Activated CD4-positive, alpha-beta T cell treated with anti-CD3 and anti-CD28 coated beads for 1 hour (primary cell): ENCODE data around the gene NOXRED1.
"Not testable (repeated sequence)": the region's sequence is repeated elsewhere in the genome, so short reads cannot be mapped to it uniquely, and the experiment has no call there.

ENCODE experiments used
- DNase-seq: peaks from one replicate; pipeline ENCODE4 v3.0.0-alpha.2; 2020

The NOXRED1 gene, protein sequence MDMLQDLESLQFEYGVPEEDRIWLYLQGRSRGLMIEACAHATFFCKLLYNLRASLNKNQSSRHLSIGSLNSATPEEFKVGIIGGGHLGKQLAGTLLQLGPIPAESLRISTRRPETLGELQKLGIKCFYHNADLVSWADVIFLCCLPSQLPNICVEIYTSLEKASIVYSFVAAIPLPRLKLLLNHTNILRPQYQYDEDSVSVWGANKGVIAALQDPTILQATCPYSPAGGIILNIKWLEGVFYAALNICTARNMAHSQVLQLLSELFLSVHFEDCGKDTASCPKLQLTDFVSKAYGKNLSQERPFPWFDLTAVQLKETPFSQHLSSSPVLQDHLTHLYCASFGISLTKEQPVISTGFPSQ

DNA sequence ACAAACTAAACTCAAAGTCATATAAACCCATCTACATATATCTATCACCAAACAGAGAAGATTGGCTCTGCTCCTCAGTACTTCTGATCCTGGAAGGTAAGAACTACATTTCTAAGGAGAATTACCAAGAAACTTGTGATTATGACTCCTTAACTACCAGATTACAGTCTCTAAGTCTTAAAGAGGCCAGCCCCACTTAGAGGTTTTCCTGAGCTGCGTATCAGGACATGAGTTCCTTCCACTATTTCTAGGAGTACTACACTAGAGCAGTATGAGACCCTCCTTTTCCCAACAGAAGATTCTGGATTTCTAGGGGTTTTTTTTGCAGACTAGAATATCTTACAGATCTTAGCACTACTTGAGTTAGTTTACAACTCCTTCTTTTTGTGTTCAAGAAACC lies at the start of gene NOXRED1:
NOXRED1 (minus strand) TSS at position 101 of the 400 bp plus-strand sequence. CDS start 634 bp downstream, outside the sequence.
- DNase-seq, result no peak

DNA sequence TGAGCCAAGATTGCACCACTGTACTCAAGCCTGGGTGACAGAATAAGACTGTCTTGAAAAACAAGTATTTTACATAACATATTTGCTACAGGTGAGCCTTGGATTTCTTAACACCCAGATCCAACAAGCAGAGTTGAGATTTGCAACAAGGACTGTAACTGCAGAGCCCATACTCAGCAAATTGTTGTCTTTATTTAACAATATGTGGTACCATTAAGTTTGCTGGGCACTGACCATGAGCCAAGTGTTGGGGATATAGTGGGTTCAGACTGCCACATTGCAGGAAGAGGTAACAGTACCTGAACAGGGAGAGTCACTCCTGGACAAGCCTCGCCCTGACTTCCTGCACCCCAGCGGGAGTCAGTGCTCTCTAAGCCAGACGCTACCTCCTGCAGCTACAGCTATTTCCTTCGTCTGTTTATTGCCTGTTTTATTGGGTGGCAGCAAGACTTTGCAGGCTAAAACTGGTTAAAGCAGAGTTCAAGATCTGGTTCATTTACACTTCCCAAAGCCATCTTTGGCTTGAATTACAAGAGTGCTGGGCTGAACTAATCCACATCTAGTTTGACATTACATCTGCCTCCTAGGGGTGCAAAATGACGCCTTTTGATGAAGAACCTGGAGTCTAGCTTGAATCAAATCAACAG lies 47.0 kb upstream of the NOXRED1 start:
- DNase-seq, result no peak

DNA sequence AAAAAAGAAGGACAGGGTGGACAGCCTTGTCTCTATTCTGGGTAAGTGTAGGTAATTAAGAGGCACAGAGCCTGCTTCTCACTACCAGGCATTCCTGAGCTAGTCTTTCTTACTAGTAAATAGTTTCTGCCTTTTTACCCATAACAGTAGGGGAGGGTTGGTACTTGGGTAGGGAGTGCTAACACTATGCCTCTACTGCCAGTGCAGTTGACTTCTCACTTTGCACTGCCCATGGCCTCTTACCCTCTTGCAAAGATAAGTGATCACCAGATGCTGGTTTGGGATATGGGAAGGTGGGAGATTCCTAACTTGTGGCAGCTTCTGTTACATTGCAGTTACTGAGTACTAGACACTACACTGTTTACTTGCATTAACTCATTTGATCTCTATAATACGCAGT lies 46.2 kb upstream of the NOXRED1 start:
- no peak for DNase-seq

DNA sequence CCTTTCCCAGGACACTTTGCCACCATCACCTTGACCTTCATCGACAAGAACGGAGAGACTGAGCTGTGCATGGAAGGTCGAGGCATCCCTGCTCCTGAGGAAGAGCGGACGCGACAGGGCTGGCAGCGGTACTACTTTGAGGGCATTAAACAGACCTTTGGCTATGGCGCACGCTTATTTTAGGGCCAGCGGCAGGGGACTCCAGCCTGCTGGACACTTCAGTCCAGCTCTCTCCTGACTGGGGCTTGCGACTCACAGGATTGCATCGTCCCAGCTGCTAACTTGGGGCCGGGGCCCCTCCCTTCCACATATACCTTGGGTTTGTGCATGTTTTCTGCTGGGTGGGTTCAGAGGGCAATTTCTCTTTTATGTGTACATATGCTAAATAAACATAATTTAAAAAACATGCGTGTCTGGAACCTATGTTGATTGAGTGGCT lies 45.8 kb upstream of the NOXRED1 start:
- no peak for DNase-seq

DNA sequence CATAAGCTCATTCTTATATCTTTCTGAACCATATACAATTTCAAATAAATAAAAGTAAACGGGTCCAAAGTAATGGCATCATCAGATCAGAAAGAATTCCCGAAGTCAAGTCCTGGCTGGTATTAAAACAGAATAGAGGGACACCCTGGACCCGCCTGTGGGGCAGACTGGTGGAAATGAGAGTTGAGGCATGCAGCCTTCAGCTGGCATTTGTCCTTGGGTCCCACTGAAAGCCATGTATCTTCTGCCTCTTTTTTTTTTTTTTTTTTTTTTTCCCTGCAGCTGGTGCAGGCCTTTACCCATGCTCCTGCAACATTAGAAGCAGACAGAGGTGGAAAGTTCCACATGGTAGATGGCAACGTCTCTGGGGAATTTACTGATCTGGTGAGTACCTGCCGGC lies 44.5 kb upstream of the NOXRED1 start:
- DNase-seq, result no peak

DNA sequence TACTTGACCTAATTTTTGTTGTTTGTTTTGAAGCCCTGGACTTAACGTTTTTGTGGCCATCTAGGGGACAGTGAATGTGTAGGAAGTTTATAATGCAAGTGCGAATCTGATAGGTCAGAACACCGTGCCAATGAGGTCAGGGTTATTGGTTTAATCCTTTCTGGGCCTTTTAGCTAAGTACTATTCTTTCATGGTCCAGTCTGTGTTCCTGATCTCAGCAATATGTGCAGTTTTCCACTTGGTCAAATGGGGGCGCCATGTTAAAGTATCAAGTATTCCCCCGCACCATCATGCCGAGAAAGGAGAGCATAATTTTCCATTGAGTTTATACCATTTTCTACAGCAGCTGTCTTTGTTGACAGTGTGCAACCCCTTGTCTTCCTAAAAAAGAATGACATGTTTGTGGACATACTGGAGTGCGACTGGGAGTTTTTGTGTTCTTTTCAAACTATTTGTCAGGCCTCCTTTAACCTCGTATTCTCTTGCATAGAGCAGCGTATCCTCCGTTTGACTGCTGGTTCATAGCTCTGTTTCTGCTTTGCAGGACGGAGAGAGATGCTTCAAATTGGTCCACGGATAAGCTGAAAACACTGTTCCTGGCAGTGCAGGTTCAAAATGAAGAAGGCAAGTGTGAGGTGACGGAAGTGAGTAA lies 35.9 kb upstream of the NOXRED1 start:
- peak; percentile 22 for DNase-seq

DNA sequence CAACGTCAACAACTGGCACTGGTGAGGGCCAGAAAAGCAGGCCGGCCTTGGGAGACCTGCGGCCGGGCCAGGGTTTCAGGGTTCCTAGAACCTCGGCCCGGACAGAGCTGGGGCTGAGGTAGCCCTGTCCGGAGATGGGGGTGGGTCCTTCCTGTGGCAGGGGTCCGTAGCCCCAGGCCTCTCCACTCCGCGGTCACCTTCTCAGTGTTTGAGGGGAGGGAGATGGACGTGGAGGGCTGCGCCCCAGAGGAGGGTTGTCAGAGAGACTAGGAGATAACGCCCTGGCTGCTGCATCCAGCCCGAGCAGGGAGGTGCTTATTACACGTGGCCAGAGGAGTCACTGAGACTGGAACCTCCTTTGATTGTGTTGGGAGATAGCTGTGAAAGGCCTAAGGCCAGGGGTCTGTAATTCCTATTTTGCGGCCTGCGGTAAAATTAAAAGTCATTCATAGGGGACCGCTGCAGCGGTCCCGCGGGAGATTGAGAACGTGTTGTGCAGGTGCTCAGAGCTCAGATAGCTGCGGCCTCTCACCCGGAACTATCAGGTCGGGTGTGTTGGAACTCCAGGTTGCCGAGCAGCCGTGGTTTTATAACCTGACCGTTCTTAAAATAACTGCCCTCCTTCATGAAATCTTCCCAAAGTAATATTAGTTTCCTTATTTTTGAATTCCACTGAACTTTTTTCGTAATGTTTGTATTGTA lies 35.1 kb upstream of the NOXRED1 start:
- no peak for DNase-seq

DNA sequence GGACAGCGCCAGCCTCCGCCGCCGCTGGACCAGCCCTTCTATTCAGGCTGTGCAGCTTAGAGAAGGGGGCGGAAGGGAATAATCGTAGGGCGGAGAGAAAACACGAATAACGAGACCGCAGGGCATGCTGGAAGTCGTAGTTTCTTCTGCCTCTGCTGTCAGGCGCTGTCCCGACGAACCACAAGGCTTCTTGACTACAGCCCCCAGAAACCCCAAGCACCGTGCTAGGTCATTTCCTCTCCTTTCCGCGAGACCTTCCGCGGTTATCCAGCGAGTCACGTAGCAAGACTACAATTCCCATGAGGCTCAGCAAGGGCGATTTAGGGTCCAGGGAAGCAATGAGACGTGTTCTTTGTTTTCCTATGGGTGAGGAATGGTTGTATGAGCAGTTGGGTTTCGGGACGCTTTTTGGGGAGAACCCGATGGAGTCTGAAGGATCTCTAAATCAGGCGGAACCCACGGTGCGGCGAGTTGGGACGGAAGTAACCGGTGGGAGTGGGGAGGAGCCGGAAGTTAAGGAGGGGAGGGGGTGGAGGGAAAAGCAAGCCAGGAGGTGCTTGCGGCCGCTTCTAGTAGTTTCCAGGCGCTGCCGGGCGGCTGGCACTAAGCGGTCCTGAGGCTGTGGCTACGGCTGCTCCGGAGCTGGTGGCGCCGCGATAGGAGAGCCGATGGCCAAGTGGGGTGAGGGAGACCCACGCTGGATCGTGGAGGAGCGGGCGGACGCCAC lies 34.4 kb upstream of the NOXRED1 start, which contains the start of the genes AHSA1 and VIPAS39:
AHSA1 (plus strand) TSS at position 572 of the 727 bp plus-strand sequence; CDS start at position 669, 97 bp downstream.
VIPAS39 (minus strand) TSS at position 80 of the 727 bp plus-strand sequence. CDS start 3,499 bp downstream, outside the sequence.
- DNase-seq, result peak; percentile 88

DNA sequence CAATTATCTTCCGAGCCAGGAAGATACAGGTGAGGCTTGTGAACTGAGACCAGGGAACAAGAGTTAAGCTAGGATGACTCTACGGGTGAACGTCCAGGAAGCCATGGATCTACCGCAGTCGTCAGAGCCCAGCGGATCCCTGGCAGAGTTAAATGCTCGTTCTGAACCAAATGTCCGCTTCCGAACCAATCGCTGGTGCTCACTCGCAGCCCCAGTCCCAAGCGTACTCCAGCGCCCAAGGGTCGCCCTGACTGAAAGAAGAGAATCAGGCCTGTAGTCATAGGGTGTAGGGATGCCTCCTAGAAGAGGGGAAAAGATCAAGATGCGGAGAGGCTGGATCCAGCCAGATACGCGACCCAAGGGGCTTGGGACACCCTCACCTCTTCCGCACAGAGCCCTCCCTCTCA lies 33.8 kb upstream of the NOXRED1 start:
- DNase-seq, result no peak

DNA sequence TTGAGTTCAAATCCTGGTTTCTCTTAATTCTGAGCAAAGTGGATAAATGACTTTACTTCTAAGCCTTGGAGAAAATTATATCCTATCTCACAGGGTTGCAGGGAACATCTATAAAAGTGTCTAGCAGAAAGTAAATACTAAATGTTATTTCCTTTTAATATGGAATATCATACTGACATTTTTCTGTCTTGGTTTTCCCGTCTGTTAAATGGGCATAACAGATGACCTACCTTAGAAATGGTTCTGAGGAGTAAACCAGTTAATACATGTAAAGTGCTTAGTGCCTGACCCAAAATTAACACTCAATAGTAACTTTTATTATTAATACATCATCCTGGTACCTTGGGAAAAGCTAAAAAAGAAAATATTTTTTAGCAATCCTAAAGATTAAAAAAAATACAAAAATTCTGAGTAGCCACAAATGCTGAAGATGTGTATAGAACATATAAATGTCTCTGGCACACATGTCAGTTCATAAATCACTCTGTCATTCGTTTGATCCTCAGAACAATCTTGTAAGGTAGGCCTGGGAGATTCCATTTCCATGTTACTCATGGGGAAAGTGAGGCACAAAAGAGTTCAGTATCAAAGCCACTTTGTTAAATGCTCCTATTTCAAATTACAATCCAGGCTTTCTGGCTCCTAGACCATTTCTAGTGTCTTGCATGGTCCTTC lies 32.8 kb upstream of the NOXRED1 start:
- no peak for DNase-seq

DNA sequence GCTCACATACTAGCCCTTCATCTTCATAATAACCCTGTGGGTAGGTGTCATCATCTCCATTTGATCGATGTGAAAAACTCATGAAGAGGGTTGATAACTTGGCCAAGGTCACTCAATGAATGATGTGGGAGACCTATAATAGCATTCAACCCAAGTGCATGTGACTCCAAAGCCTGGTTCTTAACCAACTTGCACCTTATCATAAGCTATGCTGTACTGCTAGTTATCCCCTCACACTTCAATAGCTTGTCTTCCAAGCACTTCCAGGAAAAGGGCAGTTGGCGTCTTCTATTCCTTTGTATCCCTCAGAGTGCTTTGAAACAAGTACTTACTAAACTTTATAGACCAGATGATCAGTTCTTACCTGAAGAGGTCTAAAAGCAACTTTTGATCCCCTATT lies 18.9 kb upstream of the NOXRED1 start:
- DNase-seq, result no peak

DNA sequence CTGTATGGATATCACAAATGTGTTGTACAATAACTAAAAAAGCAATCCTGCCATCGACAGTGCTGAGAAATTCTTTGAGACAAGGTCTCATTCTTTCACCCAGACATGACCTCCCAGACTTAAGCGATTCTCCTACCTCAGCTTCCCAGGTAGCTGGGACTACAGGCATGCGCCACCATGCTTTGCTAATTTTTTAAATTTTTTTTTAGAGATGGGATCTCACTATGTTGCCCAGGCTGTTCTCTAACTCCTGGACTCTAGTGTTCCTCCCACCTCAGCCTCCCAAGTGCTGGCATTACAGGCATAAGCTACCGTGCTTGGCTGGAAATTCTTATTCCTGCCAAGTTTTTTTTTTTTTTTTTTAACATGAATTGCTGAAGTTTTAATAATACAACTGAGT lies 16.5 kb upstream of the NOXRED1 start:
- no peak for DNase-seq

DNA sequence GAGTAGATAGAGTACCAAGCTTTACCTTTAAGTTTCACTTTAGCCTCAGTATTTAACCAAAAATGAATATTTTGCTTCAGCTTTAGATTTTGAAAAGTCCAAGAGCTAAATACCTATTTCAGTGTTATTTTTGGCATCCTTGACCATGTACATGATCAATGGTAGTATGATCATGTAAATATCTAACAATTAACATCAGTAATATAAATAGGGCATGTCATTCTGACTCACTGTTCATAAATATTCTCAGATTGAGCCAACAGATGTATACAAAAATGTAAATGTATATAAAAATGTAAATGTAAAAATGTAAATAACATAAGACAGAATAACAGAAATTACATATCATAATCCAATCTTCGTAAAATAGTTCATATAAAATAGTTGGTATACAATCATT lies 15.3 kb upstream of the NOXRED1 start:
- no peak for DNase-seq

DNA sequence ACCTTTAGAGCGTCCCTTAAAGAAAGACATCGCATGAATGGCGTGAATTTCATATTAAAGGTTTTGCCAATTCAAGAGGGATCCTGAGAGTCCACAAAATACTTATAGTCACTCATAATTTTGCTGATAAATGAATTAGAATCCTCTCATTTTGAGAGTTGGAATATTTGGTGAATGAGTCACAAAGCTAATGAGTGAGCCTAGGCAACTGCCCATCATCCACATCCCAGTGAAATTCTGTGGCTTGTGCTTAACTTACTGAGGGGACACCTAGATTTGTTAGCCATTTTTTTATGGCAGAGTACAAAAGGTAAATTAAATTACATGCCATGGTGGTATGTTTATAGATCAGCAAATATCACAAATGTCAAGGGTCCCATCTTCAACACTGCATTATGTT lies 12.7 kb upstream of the NOXRED1 start:
- DNase-seq, result no peak

DNA sequence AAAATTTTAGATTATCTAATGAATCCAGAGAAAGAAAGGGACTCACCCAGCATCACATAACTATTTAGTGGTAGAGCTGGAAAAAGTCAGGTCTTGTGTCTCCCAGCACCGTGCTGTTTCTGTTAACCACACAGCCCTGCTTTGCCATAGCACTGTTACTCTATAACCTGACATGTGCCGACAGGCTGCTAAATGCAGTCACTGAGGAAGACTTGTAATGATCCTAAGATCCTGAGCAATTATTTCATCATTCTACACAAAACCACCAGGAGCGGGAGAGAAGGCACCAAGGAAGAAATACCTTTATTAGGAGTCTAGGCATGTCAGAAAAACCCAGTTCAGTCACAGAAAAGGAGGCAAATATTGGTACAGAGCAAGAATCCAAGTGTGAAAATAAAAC lies 3.1 kb upstream of the NOXRED1 start:
- no peak for DNase-seq

DNA sequence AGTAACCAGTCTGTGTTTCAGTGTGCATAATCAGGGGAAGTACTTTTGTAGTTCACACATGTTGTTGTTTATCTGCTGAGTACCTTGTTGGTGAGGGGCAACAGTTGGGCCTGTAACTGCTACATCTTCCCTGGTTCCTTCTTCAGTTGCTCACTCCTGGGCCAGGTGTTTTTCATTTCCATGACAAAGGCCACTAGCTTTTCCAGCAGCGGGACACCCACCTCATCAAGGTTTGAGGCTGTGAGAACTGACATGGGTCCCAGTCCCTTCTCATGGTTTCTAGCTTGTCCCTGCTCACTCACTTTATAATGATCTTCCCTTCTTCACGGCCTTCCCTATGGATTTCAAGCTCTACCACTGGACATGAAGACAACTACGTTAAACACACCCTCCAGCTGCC lies 1.5 kb upstream of the NOXRED1 start:
- no peak for DNase-seq

DNA sequence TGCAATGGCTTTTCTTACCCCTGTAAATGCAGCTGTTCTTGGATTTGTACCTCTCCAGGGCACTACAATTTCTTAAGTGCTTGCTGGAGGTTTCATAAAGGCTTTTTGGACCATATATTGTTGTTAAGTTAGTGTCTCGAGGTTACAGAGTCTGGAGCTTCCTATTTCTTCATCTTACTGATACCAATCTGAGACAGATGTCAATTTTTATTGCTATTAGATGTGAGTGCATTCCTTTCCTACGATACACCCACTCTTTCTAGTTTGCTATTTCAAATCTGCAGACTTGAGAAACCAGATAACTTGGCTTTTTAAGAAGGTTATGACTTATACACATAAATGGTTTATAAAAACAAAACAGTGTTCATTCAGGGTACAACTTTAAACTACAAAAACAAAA lies 2.1 kb downstream of the NOXRED1 start:
- DNase-seq, result no peak

DNA sequence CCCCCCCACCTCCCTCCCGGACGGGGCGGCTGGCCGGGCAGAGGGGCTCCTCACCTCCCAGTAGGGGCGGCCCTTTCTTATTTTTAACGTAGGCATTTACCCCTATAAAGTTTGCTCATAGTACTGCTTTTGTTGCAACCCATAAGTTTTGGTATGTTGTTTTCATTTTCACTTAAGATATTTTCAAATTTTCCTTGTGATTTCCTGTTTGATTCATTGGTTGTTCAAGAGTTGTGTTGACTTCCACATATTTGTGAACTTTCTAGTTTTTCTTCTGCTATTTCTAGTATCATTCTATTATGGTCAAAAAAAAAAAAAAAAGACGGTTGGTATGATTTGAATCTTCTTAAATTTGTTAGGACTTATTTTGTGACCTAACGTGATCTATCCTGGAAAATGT lies 6.5 kb downstream of the NOXRED1 start:
- DNase-seq, result no peak

DNA sequence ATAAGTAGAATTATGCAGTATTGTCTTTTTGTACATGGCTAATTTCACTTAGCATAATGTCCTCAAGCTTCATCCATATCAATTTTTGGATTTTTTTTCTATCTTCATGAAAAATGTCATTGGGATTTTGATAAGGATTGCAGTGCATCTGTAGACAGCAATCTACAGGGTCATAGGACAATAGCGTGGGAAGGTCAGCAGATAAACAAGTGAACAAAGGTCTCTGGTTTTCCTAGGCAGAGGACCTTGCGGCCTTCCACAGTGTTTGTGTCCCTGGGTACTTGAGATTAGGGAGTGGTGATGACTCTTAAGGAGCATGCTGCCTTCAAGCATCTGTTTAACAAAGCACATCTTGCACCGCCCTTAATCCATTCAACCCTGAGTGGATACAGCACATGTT lies 7.2 kb downstream of the NOXRED1 start:
- DNase-seq, result not testable (repeated sequence)

DNA sequence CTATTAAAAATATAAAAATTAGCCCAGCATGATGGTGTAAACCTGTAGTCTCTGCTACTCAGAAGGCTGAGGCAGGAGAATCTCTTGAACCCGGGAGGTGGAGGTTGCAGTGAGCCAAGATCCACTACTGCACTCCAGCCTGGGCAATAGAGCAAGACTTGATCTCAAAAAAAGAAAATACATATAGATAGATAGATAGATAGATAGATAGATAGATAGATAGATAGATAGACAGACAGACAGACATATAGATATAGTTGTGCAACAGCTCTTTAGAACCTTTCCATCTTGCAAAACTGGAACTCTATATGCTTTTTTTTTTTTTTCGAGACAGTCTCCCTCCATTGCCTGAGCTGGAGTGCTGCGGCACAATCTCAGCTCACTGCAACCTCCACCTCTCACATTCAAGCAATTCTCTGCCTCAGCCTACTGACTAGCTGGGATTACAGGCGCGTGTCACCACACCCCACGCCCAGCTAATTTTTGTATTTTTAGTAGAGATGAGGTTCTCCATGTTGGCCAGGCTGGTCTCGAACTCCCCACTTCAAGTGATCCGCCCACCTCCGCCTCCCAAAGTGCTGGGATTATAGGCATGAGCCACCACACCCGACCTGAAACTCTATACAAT lies 7.8 kb downstream of the NOXRED1 start:
- DNase-seq, result not testable (repeated sequence)

DNA sequence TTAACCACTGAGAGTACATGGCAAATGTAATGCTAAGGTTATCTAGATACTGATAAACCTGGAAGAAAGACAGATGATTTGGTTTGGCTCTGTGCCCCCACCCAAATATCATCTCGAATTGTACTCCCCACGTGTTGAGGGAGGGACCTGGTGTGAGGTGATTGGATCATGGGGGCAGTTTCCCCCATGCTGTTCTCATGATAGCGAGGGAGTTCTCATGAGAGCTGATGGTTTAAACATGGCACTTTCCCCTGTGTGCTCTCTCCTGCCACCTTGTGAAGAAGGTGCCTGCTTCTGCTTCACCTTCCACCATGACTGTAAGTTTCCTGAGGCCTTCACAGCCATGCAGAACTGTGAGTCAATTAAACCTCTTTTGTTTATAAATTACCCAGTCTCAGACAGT lies 14.2 kb downstream of the NOXRED1 start:
- no peak for DNase-seq
